MM.1S (cell line): ENCODE results near the gene DNAJB4.

Source experiments
- CTCF ChIP-seq: fragments of 300-600 bp; sonication (generic); IDR thresholded peaks from 2 replicates; pipeline ENCODE4 v1.5.1; 2016; ENCODE audit warnings: antibody characterized with exemption, low read length, mixed read lengths
- EZH2 ChIP-seq: fragments of 300-600 bp; sonication (generic); optimal IDR thresholded peaks from 2 replicates; pipeline ENCODE3; 2017; ENCODE audit warnings: low read depth, mild to moderate bottlenecking, antibody characterized with exemption, low read length, mixed read lengths
- EZH2phosphoT487 ChIP-seq: fragments of 300-600 bp; sonication (generic); IDR thresholded peaks from 2 replicates; pipeline ENCODE4 v1.6.1; 2018; ENCODE audit warnings: antibody characterized with exemption, low read length

GRCh38 chr1:78009276-78009675 is 4.5 kb downstream of the DNAJB4 start:
- no peak for TF ChIP-seq CTCF
- TF ChIP-seq EZH2 = no peak
- no peak for TF ChIP-seq EZH2phosphoT487
